K562 (cell line): ENCODE data around the gene IL36RN. TPM values are rescaled to one million over a fixed set of nuclear protein-coding genes. Genes with fewer than 3 reads are reported as not detected.

Experiments used
- ATAC-seq: fragments of 200-7000 bp; cut with Tn5 transposase; 3 replicates; pipeline ENCODE4 v1.9.1; 2020; ENCODE audit warnings: moderate library complexity
- BruUV-seq: library from RNA; stranded (reverse); fragments of 400-500 nt; replicated peaks from 2 replicates; lab custom pipeline; 2021; lab: Mats Ljungman, UMichigan
- CTCF ChIA-PET: fragments of 300-600 bp; formaldehyde crosslinking; extraction: SDS; loops from one replicate; lab custom pipeline; 2021; ENCODE audit warnings: low intra/inter-chr PET ratio; lab: Yijun Ruan, JAX
- POLR2A ChIA-PET: fragments of 300-600, 350-650 bp; sonication (Branson Sonifier 250); formaldehyde crosslinking; extraction: SDS; loops from one replicate; lab custom pipeline; 2021; ENCODE audit warnings: antibody characterized with exemption, inconsistent platforms; lab: Yijun Ruan, JAX
- DNase-seq, 4 experiments: peaks; one replicate each; pipeline versions ENCODE4 v3.0.0 to v3.0.0-alpha.2; 2011 to 2018; ENCODE audit warnings: low spot score in 3 of 4, mixed read lengths in 3 of 4; ENCODE audit errors: extremely low read depth in 1 of 4
- FAIRE-seq: peaks from 2 replicates; lab custom pipeline; 2011; peaks lifted over from hg19 to GRCh38; lab: Jason Lieb, UNC
- H2AFZ ChIP-seq: 2 replicates; pipeline ENCODE4 v1.6.0; 2011; ENCODE audit warnings: low read depth, low read length, control low read depth, inconsistent platforms
- H3K27ac ChIP-seq: fragments of 200-600 bp; 3 replicates; pipeline ENCODE4 v1.8.0; 2011; ENCODE audit warnings: low read depth, mild to moderate bottlenecking, control low read depth, inconsistent platforms, low read length, moderate library complexity, mixed read lengths; ENCODE audit errors: extremely low read depth
- H3K27me3 ChIP-seq, 2 experiments: fragments of 300-600 bp in 1 of 2; 2 replicates in 1 of 2; 3 replicates in 1 of 2; pipeline versions ENCODE4 v1.6.0 to v1.8.0; 2011; ENCODE audit warnings: inconsistent platforms in 2 of 2, low read length in 2 of 2, mild to moderate bottlenecking in 1 of 2, mixed read lengths in 1 of 2, moderate library complexity in 1 of 2; ENCODE audit not compliant: control insufficient read depth in 2 of 2, insufficient read depth in 2 of 2
- H3K36me3 ChIP-seq: fragments of 300-600 bp; 3 replicates; pipeline ENCODE4 v1.8.0; 2011; ENCODE audit warnings: mild to moderate bottlenecking, low read length, inconsistent platforms; ENCODE audit not compliant: control insufficient read depth, insufficient read depth
- H3K4me1 ChIP-seq, 2 experiments: fragments of 200-600 bp in 1 of 2; replicated peaks in 1 of 2; 2 replicates in 1 of 2; 3 replicates in 1 of 2; pipeline versions ENCODE4 v1.5.1 to v1.8.0; 2011; ENCODE audit warnings: inconsistent platforms in 2 of 2, low read length in 2 of 2, mild to moderate bottlenecking in 1 of 2, mixed read lengths in 1 of 2, moderate library complexity in 1 of 2; ENCODE audit not compliant: control insufficient read depth in 2 of 2, insufficient read depth in 2 of 2
- H3K4me2 ChIP-seq: 2 replicates; pipeline ENCODE4 v1.6.1; 2011; ENCODE audit warnings: low read length, control low read depth, inconsistent platforms, mixed read lengths; ENCODE audit not compliant: insufficient read depth
- H3K4me3 ChIP-seq: fragments of 200-600 bp; sonication (generic), shearing (Covaris generic); 2 replicates; pipeline ENCODE4 v1.5.1; 2016; ENCODE audit warnings: control low read depth, inconsistent platforms
- H3K79me2 ChIP-seq: fragments of 200-600 bp; 3 replicates; pipeline ENCODE4 v1.8.0; 2011; ENCODE audit warnings: low read length, inconsistent platforms; ENCODE audit not compliant: control insufficient read depth, insufficient read depth
- H3K9ac ChIP-seq, 2 experiments: 2 replicates each; pipeline versions ENCODE4 v1.6.0 to v1.6.1; 2011; ENCODE audit warnings: low read depth in 2 of 2, low read length in 2 of 2, control low read depth in 1 of 2, inconsistent platforms in 1 of 2, mild to moderate bottlenecking in 1 of 2, mixed read lengths in 1 of 2; ENCODE audit not compliant: insufficient read depth in 1 of 2
- H3K9me1 ChIP-seq: one replicate; pipeline ENCODE4 v1.6.0; 2011; ENCODE audit warnings: inconsistent platforms, mild to moderate bottlenecking, low read length, moderate library complexity; ENCODE audit not compliant: control insufficient read depth, insufficient read depth
- H3K9me3 ChIP-seq: replicated peaks from 2 replicates; pipeline ENCODE4 v1.5.1; 2011; ENCODE audit warnings: low read depth, low read length, inconsistent platforms; ENCODE audit not compliant: control insufficient read depth, insufficient read depth
- H4K20me1 ChIP-seq: replicated peaks from 2 replicates; pipeline ENCODE4 v1.6.1; 2011; ENCODE audit warnings: low read length, inconsistent platforms, mixed read lengths; ENCODE audit not compliant: control insufficient read depth, insufficient read depth
- ARID4B ChIP-seq: sonication (generic); formaldehyde crosslinking; IDR thresholded peaks from 2 replicates; pipeline ENCODE4 v1.8.0; 2022; ENCODE audit warnings: mild to moderate bottlenecking, missing genetic modification reagents
- BRF2 ChIP-seq: IDR thresholded peaks from 3 replicates; pipeline ENCODE4 v1.6.1; 2011; ENCODE audit warnings: borderline replicate concordance, mild to moderate bottlenecking; ENCODE audit not compliant: insufficient read length, insufficient read depth
- POLR3G ChIP-seq: IDR thresholded peaks from 2 replicates; pipeline ENCODE4 v1.6.1; 2011; ENCODE audit not compliant: insufficient read length, insufficient replicate concordance; ENCODE audit errors: extremely low read depth
- PYGO2 ChIP-seq: fragments of 450-650 bp; IDR thresholded peaks from 2 replicates; pipeline ENCODE4 v1.6.1; 2016; ENCODE audit warnings: mild to moderate bottlenecking, missing genetic modification characterization, moderate library complexity, missing compliant biosample characterization
- SAP30 ChIP-seq: fragments of 200-600 bp; sonication (generic); IDR thresholded peaks from 2 replicates; pipeline ENCODE4 v1.6.1; 2012; ENCODE audit warnings: borderline replicate concordance, low read depth, mild to moderate bottlenecking, moderate library complexity, low read length, control low read depth, inconsistent platforms; ENCODE audit not compliant: insufficient read depth, poor library complexity, severe bottlenecking
- SMARCA5 ChIP-seq: fragments of 450-650 bp; IDR thresholded peaks from 2 replicates; pipeline ENCODE4 v1.6.1; 2016
- SRSF9 ChIP-seq: fragments of 200-400 bp; formaldehyde crosslinking; IDR thresholded peaks from 2 replicates; pipeline ENCODE4 v1.6.1; 2017; ENCODE audit warnings: low read depth, low read length, borderline replicate concordance
- TEAD2 ChIP-seq: fragments of 450-650 bp; IDR thresholded peaks from 2 replicates; pipeline ENCODE4 v1.6.1; 2016; ENCODE audit warnings: missing genetic modification characterization, control low read depth, missing compliant biosample characterization
- TEAD4 ChIP-seq, 2 experiments: sonication (generic) in 1 of 2; formaldehyde crosslinking in 1 of 2; IDR thresholded peaks; 2 replicates each; pipeline versions ENCODE4 v1.6.1 to v1.8.0; 2012 to 2022; ENCODE audit warnings: borderline replicate concordance in 1 of 2, inconsistent platforms in 1 of 2, low read length in 1 of 2, mild to moderate bottlenecking in 1 of 2, missing genetic modification reagents in 1 of 2
- ZNF589 ChIP-seq: fragments of 200-800 bp; sonication (Bioruptor generic); IDR thresholded peaks from 2 replicates; pipeline ENCODE4 v1.6.1; 2016; ENCODE audit warnings: low read depth, missing genetic modification characterization, missing compliant biosample characterization
- ZNF740 ChIP-seq, 3 experiments: fragments of 200-800 bp in 1 of 3; sonication (Bioruptor generic) in 1 of 3; sonication (generic) in 1 of 3; formaldehyde crosslinking in 1 of 3; IDR thresholded peaks; 2 replicates each; pipeline versions ENCODE4 v1.6.1 to v1.8.0; 2016 to 2022; ENCODE audit warnings: mild to moderate bottlenecking in 2 of 3, missing compliant biosample characterization in 2 of 3, missing genetic modification characterization in 2 of 3, missing genetic modification reagents in 1 of 3
- WGBS: fragments of 100-300 bp; shearing (Covaris generic); methylation state at CpG from one replicate; pipeline ENCODE4 v1.1.6; 2016; ENCODE audit warnings: low coverage, mixed read lengths; ENCODE audit not compliant: insufficient coverage; ENCODE audit errors: missing lambda C conversion rate; 5-methylcytosine and 5-hydroxymethylcytosine counted together
- in situ Hi-C: fragments of 300-500 bp; cut with MboI; formaldehyde crosslinking; loops from 4 replicates; pipeline ENCODE4 v1.15.0; 2018; ENCODE audit warnings: inconsistent platforms, mixed read lengths
- intact Hi-C: fragments of 100-400 bp; cut with micrococcal nuclease; formaldehyde crosslinking; loops from 2 replicates; pipeline ENCODE4 v1.14.2; 2022
- polyA plus RNA-seq, 8 experiments: library from polyadenylated mRNA; depleted of rRNA in 4 of 8; stranded (reverse) in 5 of 8; unstranded in 3 of 8; fragments of >200 nt; fragmentation: Nextera tagmentation in 2 of 8; fragmentation: Illumina TruSeq in 1 of 8; extraction: Ambion mirVana in 2 of 8; extraction: Trizol in 1 of 8; gene quantifications; 2 replicates each; pipeline versions ENCODE4 v1.2.1 to v1.2.3, GENCODE V29; 2011 to 2014; ENCODE audit warnings: inconsistent platforms in 1 of 8, missing spikeins in 1 of 8
- total RNA-seq, 7 experiments: library from RNA; depleted of rRNA in 6 of 7; stranded (reverse); fragments of >200 nt in 6 of 7; fragmentation: Illumina TruSeq in 2 of 7; extraction: Trizol in 2 of 7; gene quantifications; 2 replicates each; pipeline versions ENCODE4 v1.2.1 to v1.2.3, GENCODE V29; 2011 to 2021; ENCODE audit warnings: low replicate concordance in 1 of 7
- TF ChIP-seq, protein P1 (sequence below): sonication (generic); formaldehyde crosslinking; IDR thresholded peaks from 2 replicates; pipeline ENCODE4 v1.8.1; 2023; ENCODE audit warnings: mild to moderate bottlenecking, missing genetic modification reagents

IL36RN gene
- total and polyA plus RNA-seq, 9 of the 15 experiments (the other 6 are each of a cell fraction or from before 2014, with no cell fraction given) = not detected

GRCh38 chr2:113093613-113093977, 34.6 kb downstream of the IL36RN start:
- FAIRE-seq (no peak), ATAC-seq (no peak), DNase-seq (no peak)
- POLR2A ChIA-PET = interaction anchor here (0.8 kb wide), 1 partner anchor 47 kb away, joined by 3 read pairs; no protein-coding TSS in a partner anchor
- peaks cover 7 to 23% of the 10 kb centered on the region in 2 experiments for H3K27me3 ChIP-seq
- intact Hi-C loops (no loop called here), in situ Hi-C loops (no loop called here)
- H3K9me1 ChIP-seq = no peaks in the 10 kb centered on the region
- H3K79me2 ChIP-seq = no peaks in the 10 kb centered on the region
- H3K4me1 ChIP-seq = no peaks in the 10 kb centered on the region
- H3K9ac ChIP-seq = no peak overlapping the region
- no peak overlapping the region for H3K4me2 ChIP-seq
- H2AFZ ChIP-seq = no peak overlapping the region
- 0 out of 2 replicates have a peak, but pooled peaks cover 2% of the 10 kb centered on the region for H3K9me3 ChIP-seq
- H4K20me1 ChIP-seq = no peaks in the 10 kb centered on the region
- 2% methylated on average over 2 of the region's 2 CpGs for WGBS
- CTCF ChIA-PET = no interaction called here
- no peaks in the 10 kb centered on the region for H3K36me3 ChIP-seq
- H3K4me3 ChIP-seq = no peak overlapping the region
- no TSS peak for BruUV-seq
- H3K27ac ChIP-seq = no peak overlapping the region
- TF ChIP-seq SMARCA5 = no peak
- TF ChIP-seq TEAD4 (IDR thresholded peaks at IDR 0.05; ENCODE audit: low read length) = no peak
- TF ChIP-seq TEAD4 (CRISPR knock-in tag; IDR thresholded peaks at IDR 0.05; ENCODE audit: borderline replicate concordance) = no peak
- no peak for TF ChIP-seq TEAD2 (tag)
- TF ChIP-seq, protein P1, sequence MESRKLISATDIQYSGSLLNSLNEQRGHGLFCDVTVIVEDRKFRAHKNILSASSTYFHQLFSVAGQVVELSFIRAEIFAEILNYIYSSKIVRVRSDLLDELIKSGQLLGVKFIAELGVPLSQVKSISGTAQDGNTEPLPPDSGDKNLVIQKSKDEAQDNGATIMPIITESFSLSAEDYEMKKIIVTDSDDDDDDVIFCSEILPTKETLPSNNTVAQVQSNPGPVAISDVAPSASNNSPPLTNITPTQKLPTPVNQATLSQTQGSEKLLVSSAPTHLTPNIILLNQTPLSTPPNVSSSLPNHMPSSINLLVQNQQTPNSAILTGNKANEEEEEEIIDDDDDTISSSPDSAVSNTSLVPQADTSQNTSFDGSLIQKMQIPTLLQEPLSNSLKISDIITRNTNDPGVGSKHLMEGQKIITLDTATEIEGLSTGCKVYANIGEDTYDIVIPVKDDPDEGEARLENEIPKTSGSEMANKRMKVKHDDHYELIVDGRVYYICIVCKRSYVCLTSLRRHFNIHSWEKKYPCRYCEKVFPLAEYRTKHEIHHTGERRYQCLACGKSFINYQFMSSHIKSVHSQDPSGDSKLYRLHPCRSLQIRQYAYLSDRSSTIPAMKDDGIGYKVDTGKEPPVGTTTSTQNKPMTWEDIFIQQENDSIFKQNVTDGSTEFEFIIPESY (CRISPR knock-in tag) = no peak
- TF ChIP-seq ZNF740 (CRISPR knock-in tag; IDR thresholded peaks at IDR 0.05) = no peak
- no peak for TF ChIP-seq ZNF740 (tag; IDR thresholded peaks at IDR 0.05)
- no peak for TF ChIP-seq SRSF9
- no peak for TF ChIP-seq ARID4B (CRISPR knock-in tag)
- no peak for TF ChIP-seq BRF2
- TF ChIP-seq SAP30 = no peak
- TF ChIP-seq PYGO2 (tag) = no peak
- TF ChIP-seq POLR3G = no peak
- TF ChIP-seq ZNF589 (CRISPR knock-in tag) = no peak
